GM19351 (cell line): Measurements from ENCODE around the gene CFC1B.
"Not testable (repeated sequence)": the region's sequence is repeated elsewhere in the genome, so short reads cannot be mapped to it uniquely, and the experiment has no call there.

Experiments used
- ATAC-seq: cut with Tn5 transposase; IDR thresholded peaks from one replicate; pipeline ENCODE4 v1.9.1; 2021; ENCODE audit warnings: mild to moderate bottlenecking, moderate library complexity; ENCODE audit not compliant: unreplicated experiment

The CFC1B gene

GRCh38 chr2:130520992-130521391 lies at the start of gene CFC1B:
TSS of gene CFC1B (plus strand) at chr2:130521222. CDS start at chr2:130521485, 263 bp downstream.
- not testable (repeated sequence) for ATAC-seq

- not testable (repeated sequence) for ATAC-seq
Measured at GRCh38 chr2:130491073-130491472, 29.9 kb upstream of the CFC1B start.

GRCh38 chr2:130509228-130509627 lies 11.8 kb upstream of the CFC1B start, which contains the start of gene POTEI:
TSS of gene POTEI (minus strand) at chr2:130509328. CDS start at chr2:130509235, 93 bp downstream.
- ATAC-seq = not testable (repeated sequence)

- not testable (repeated sequence) for ATAC-seq
Measured at GRCh38 chr2:130510807-130511746, 9.9 kb upstream of the CFC1B start.

GRCh38 chr2:130511747-130512451 lies 9.1 kb upstream of the CFC1B start:
- ATAC-seq = not testable (repeated sequence)

GRCh38 chr2:130518516-130519106 lies 2.4 kb upstream of the CFC1B start:
- ATAC-seq = not testable (repeated sequence)

GRCh38 chr2:130522390-130522789 lies 1.4 kb downstream of the CFC1B start:
- not testable (repeated sequence) for ATAC-seq

- ATAC-seq = not testable (repeated sequence)
Measured at GRCh38 chr2:130527365-130527967, 6.4 kb downstream of the CFC1B start.

- not testable (repeated sequence) for ATAC-seq
Measured at GRCh38 chr2:130529545-130529944, 8.5 kb downstream of the CFC1B start.

- not testable (repeated sequence) for ATAC-seq
Measured at GRCh38 chr2:130530212-130530611, 9.2 kb downstream of the CFC1B start.

- ATAC-seq = peak; percentile 71
Measured at GRCh38 chr2:130531225-130531624, 10.2 kb downstream of the CFC1B start.

GRCh38 chr2:130531672-130532071 lies 10.7 kb downstream of the CFC1B start:
- peak; percentile 60 for ATAC-seq

GRCh38 chr2:130536654-130537053 lies 15.6 kb downstream of the CFC1B start:
- not testable (repeated sequence) for ATAC-seq

GRCh38 chr2:130538271-130538670 lies 17.2 kb downstream of the CFC1B start:
- ATAC-seq = not testable (repeated sequence)

- not testable (repeated sequence) for ATAC-seq
Measured at GRCh38 chr2:130542789-130543188, 21.8 kb downstream of the CFC1B start.

- not testable (repeated sequence) for ATAC-seq
Measured at GRCh38 chr2:130543785-130544528, 22.9 kb downstream of the CFC1B start.

GRCh38 chr2:130544978-130545377 lies 24.0 kb downstream of the CFC1B start:
- ATAC-seq = not testable (repeated sequence)

GRCh38 chr2:130548418-130548817 lies 27.4 kb downstream of the CFC1B start:
- ATAC-seq = not testable (repeated sequence)

- ATAC-seq = not testable (repeated sequence)
Measured at GRCh38 chr2:130549475-130549874, 28.5 kb downstream of the CFC1B start.

- ATAC-seq = not testable (repeated sequence)
Measured at GRCh38 chr2:130554178-130554577, 33.2 kb downstream of the CFC1B start.
